Lower leg skin (tissue), 4 donors: ENCODE data around the gene CIB1. TPM values are rescaled to one million over a fixed set of nuclear protein-coding genes. Genes with fewer than 3 reads are reported as not detected.

Experiments
- DNase-seq, 2 donors: peaks; one replicate each; pipeline ENCODE4 v3.0.0-alpha.2; 2019; ENCODE audit warnings: low spot score in 2 of 2
- H3K4me3 ChIP-seq: fragments of 200-600 bp; sonication (generic); 2 replicates; pipeline ENCODE4 v1.5.1; 2017; ENCODE audit warnings: mild to moderate bottlenecking, low read depth; ENCODE audit not compliant: poor library complexity, severe bottlenecking
- CTCF ChIP-seq, 3 donors: fragments of 450-650 bp; IDR thresholded peaks; one replicate each; pipeline ENCODE4 v1.5.1; 2016; ENCODE audit warnings: antibody characterized with exemption in 3 of 3, mild to moderate bottlenecking in 3 of 3, moderate library complexity in 2 of 3
- POLR2A ChIP-seq, 2 donors: fragments of 450-650 bp; IDR thresholded peaks; one replicate each; pipeline ENCODE4 v1.6.1; 2016 to 2017; ENCODE audit warnings: antibody characterized with exemption in 2 of 2, mild to moderate bottlenecking in 1 of 2, moderate library complexity in 1 of 2
- WGBS, 2 donors: methylation state at CpG; one replicate each; pipeline ENCODE4 v1.1.5; 2018; 5-methylcytosine and 5-hydroxymethylcytosine counted together
- intact Hi-C: fragments of 100-400 bp; cut with DNase I; formaldehyde crosslinking; loops from one replicate; pipeline ENCODE4 v1.15.0; 2023; ENCODE audit warnings: low total_unique reads
- total RNA-seq, 4 donors: library from RNA; depleted of rRNA; stranded (reverse); fragments of >200 nt; gene quantifications; one replicate each; pipeline ENCODE4 v1.1.0, GENCODE V29; 2016

The CIB1 gene
- total RNA-seq, 4 donors from 2014 or later, result 10.0 to 32.2 (median 22.9) TPM

DNA sequence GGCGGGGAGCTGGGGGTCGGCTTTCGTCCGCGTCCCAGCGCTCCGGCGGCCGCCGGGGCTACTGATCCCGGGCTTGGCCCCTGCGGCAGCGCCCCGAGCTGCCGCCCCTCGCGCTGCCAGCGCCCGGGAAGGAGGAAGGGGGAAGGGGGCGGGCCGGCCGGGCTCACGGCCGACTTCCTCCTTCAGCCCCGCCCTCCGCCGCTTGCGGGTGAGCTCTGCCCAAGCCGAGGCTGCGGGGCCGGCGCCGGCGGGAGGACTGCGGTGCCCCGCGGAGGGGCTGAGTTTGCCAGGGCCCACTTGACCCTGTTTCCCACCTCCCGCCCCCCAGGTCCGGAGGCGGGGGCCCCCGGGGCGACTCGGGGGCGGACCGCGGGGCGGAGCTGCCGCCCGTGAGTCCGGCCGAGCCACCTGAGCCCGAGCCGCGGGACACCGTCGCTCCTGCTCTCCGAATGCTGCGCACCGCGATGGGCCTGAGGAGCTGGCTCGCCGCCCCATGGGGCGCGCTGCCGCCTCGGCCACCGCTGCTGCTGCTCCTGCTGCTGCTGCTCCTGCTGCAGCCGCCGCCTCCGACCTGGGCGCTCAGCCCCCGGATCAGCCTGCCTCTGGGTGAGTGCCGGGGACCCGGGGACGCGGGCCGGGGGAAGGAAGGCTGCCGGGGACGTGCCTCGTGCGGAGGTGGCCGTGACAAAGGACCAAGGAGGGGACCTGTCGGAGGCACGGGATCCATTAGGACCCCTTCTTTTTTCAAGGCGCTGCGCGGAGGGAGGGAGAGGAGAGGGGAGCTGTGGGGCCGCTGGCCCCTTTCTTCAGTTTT lies 32.4 kb downstream of the CIB1 start, which contains the start of gene SEMA4B:
SEMA4B (plus strand) TSS at position 201 of the 814 bp plus-strand sequence; CDS start at position 450, 249 bp downstream.
- intact Hi-C loops, result no loop called here
- peak in 1 of 2 donors; percentile 94 for DNase-seq
- no peak for TF ChIP-seq POLR2A (IDR thresholded peaks at IDR 0.05)
- TF ChIP-seq CTCF (IDR thresholded peaks at IDR 0.05), result no peak
- peak within 1 kb of the TSS; percentile 60 for H3K4me3 ChIP-seq
- 1 to 2% methylated on average over 18 to 25 of the region's 88 CpGs for WGBS, 2 donors

DNA sequence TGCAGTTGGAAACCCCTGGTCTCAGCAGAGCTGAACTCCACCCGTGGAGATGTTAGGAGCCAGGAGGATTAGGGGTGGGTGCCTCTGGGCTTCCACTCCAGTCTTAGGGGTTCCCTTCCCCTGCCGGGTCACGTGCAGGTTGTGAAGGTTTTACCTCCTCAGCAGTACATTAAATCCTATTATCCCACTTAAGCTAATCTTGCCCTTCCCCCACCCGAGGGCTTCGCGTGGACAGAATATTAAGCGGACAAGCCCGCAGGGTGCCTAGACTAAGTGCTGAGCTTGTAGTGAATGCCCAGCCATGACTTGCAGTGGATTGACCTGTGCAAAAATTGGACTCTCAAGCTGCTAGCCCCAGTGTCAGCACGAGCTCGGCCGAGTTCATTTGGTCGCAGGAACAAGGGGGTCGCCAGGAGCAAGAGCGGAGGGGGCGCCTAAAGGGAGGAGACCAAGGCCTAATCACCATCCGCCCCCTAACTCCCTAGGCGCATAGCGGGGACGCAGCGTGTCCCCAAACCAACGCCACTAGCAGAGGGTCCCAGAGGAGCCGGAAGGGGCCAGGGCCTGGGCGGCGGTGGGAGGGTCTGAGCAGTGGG lies 33.1 kb downstream of the CIB1 start:
- TF ChIP-seq CTCF (IDR thresholded peaks at IDR 0.05) (no peak), POLR2A (IDR thresholded peaks at IDR 0.05) (no peak)
- DNase-seq, result no peak
- H3K4me3 ChIP-seq, result peak overlapping the region; percentile 60
- WGBS, 2 donors, result 11% methylated on average over 21 to 23 of the region's 24 CpGs
- intact Hi-C loops, result no loop called here

DNA sequence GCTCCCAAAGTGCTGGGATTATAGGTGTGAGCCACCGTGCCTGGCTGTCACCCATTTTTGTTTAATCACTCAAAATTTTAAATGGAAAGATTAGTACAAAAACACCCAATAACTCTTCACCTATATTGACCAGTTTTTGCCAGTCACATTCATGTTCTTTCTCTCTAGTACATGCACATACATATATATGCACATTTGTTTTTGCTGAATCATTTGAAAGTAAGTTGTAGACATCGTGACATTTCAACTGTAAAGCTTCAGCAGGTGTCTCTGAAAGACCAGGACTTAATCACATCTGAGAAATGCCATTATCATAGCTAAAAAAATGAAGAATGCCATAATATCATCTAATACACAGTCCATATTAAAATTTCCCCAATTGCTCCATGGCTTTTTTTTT lies 39.1 kb downstream of the CIB1 start:
- DNase-seq, result no peak
- intact Hi-C loops, result no loop called here
- no peak overlapping the region for H3K4me3 ChIP-seq
- 78 to 80% methylated on average over 2 of the region's 2 CpGs for WGBS, 2 donors
- TF ChIP-seq CTCF (IDR thresholded peaks at IDR 0.05) (no peak), POLR2A (IDR thresholded peaks at IDR 0.05) (no peak)

- 54 to 55% methylated on average over 16 of the region's 16 CpGs for WGBS, 2 donors
- no peak overlapping the region for H3K4me3 ChIP-seq
- DNase-seq, result no peak
- intact Hi-C loops, result no loop called here
- TF ChIP-seq CTCF (IDR thresholded peaks at IDR 0.05) (no peak), POLR2A (IDR thresholded peaks at IDR 0.05) (no peak)
Measured at GRCh38 chr15:90192961-90193786, 40.6 kb downstream of the CIB1 start.

- no peak overlapping the region for H3K4me3 ChIP-seq
- DNase-seq, result peak; percentile 84 to 93
- 28 to 39% methylated on average over 4 to 7 of the region's 7 CpGs for WGBS, 2 donors
- intact Hi-C loops, result no loop called here
- no peak for TF ChIP-seq POLR2A (IDR thresholded peaks at IDR 0.05)
- TF ChIP-seq CTCF (IDR thresholded peaks at IDR 0.05), result no peak
Measured at GRCh38 chr15:90191794-90192509, 41.8 kb downstream of the CIB1 start.
